HG02885 (cell line): ENCODE data around the gene PCMTD2.

ENCODE experiments used
- ATAC-seq: cut with Tn5 transposase; IDR thresholded peaks from one replicate; pipeline ENCODE4 v1.9.1; 2021; ENCODE audit warnings: mild to moderate bottlenecking; ENCODE audit not compliant: unreplicated experiment, poor library complexity

PCMTD2 gene

GRCh38 chr20:64254571-64255360 is 782 bp upstream of the PCMTD2 start:
- no peak for ATAC-seq

- no peak for ATAC-seq
Measured at GRCh38 chr20:64256282-64256935, 861 bp downstream of the PCMTD2 start.

DNA sequence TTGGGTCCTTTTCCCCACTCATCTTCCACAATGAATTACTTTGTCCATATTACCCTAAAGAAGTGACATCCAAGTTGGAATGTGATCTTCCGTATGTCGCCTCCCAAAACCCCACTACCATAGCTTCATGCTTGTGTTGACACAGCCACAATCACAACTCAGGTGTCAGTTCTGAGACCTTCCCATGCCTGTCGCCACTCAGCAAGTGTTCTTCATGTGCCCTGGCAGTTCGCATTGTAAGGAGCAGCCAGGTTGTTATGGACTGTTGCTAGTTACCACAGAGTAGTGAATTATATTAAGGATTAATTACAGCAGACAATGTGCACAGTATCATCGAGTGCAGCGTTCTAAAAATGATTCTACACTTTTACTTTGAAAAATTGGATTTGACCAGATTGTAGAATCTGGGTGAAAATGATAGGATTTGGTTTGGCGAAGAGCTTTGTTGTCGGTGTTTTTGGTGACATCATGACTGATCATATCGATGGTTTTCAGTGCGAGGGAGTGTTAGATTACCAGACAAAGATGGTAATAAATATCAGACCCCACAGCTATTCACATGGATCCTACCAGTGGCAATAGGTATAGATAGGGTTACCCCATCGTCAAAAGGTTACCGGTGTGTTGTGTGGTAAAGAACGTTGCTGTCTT is 1.7 kb downstream of the PCMTD2 start:
- ATAC-seq, result no peak

- no peak for ATAC-seq
Measured at GRCh38 chr20:64258071-64258823, 2.7 kb downstream of the PCMTD2 start.

- ATAC-seq, result no peak
Measured at GRCh38 chr20:64260239-64260638, 4.7 kb downstream of the PCMTD2 start.

DNA sequence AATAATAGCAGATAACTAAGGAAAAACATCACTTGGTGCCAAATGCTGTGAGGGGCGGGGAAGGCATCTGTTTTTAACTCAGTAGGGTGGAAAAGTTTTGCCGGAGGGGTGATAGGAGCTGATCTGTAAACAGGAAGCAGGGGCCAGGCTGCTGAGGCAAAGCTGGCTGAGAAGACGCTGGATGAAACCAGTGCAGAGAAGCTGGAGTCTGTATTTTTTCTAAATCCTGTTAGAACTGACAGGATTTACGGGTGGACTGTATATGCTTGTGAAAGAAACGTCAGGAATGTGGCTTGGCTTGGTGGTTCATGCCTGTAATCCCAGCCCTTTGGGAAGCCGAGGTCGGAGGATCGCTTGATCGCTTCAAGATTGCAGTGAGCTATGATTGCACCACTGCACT is 5.6 kb downstream of the PCMTD2 start:
- ATAC-seq, result no peak

DNA sequence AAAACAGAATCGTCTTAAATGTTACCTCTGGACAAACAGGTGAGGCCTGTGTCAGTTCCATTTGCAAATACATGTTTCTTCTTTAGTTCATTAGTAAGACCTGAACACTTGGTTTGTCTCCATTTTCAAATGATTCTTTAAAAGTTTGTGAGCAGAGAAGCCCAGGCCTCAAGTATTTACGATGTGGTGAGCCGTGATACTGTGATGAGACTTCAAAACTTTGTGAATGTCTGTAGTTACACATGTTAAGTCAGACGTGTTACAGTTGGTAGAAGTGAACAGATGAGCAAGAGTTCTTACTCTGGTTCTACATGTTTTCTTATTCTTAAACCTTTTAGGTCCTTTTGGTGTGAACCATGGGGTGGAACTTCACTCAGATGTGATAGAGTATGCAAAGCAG is 8.5 kb downstream of the PCMTD2 start:
- ATAC-seq, result no peak

- ATAC-seq, result no peak
Measured at GRCh38 chr20:64265201-64265600, 9.7 kb downstream of the PCMTD2 start.

- no peak for ATAC-seq
Measured at GRCh38 chr20:64266988-64267387, 11.4 kb downstream of the PCMTD2 start.

DNA sequence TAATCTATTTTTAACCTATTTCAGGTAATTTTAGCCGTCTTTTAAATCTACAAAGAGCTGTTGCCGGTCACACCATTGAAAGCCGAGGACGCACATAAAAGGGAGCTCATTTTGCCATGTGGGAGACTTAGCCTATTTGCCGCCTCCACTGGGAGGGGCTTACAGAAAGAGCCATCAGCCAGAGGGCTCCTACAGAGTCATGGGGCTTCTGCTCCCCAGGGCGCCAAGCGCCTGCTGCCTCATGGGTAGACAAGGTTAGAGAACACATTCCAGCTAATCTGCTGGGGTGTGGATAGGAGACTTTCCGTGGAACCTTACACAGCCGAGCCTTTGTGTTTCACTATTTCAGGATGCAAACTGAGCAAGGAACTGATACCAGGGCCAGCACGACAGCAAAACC is 12.6 kb downstream of the PCMTD2 start:
- ATAC-seq, result no peak

- no peak for ATAC-seq
Measured at GRCh38 chr20:64269604-64270411, 14.3 kb downstream of the PCMTD2 start.

DNA sequence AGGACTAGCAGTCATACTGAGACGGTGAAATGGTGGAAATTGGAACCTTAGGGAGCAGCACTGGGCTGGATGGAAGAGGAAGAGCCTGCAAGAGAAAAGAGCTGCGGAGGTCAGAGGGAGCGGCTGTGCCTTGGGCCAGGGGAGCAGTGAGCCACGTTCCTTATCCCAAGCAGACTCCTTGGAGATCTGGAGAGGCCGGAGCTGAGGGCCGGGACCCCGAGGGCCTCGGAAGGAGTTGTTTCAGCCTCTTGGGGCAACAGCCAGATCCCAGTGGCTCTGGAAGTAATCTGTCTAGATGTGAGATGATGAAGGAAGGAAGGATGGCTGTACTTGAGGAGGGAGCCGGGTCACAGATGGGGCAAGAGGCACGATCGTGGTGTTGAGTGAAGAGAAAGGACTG is 16.1 kb downstream of the PCMTD2 start:
- ATAC-seq, result no peak

DNA sequence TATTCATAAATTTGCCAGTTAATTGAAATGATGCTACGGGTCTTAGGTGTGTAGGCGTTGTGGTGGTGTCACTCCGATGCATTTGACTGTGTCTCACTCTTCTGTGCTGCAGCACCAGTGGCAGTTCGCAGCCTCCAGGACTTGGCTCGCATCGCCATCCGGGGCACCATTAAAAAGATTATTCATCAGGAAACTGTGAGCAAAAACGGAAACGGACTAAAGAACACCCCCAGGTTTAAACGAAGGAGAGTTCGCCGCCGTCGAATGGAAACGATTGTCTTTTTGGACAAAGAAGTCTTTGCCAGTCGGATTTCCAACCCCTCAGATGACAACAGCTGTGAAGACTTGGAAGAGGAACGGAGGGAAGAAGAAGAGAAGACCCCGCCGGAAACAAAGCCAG is 17.6 kb downstream of the PCMTD2 start:
- ATAC-seq, result no peak

GRCh38 chr20:64276817-64277216 is 21.3 kb downstream of the PCMTD2 start:
- ATAC-seq, result no peak

- no peak for ATAC-seq
Measured at GRCh38 chr20:64277571-64278316, 22.2 kb downstream of the PCMTD2 start.

- ATAC-seq, result no peak
Measured at GRCh38 chr20:64278317-64278681, 22.8 kb downstream of the PCMTD2 start.

GRCh38 chr20:64279826-64280459 is 24.4 kb downstream of the PCMTD2 start:
- ATAC-seq, result no peak

GRCh38 chr20:64280460-64280843 is 24.9 kb downstream of the PCMTD2 start:
- no peak for ATAC-seq

- no peak for ATAC-seq
Measured at GRCh38 chr20:64283646-64284045, 28.1 kb downstream of the PCMTD2 start.
